NCI-H2029 (cell line): ENCODE measurements around the gene TBC1D17.

Source experiments
- DNase-seq: peaks from one replicate; lab custom pipeline; 2025; lab: John Stamatoyannopoulos, UW

The TBC1D17 gene

GRCh38 chr19:49877020-49877878, at the start of gene TBC1D17, which contains the start of gene AKT1S1:
TBC1D17 (plus strand) TSS chr19:49877702; CDS start chr19:49877724, 22 bp downstream.
AKT1S1 (minus strand) TSS chr19:49877355; CDS start chr19:49873295, 4,060 bp downstream.
- DNase-seq: peak; percentile 100

- no peak for DNase-seq
These were observed 48.3 kb upstream of the TBC1D17 start for GRCh38 chr19:49829200-49829599.

- no peak for DNase-seq
These were observed 47.8 kb upstream of the TBC1D17 start for GRCh38 chr19:49829721-49830120.

DNA sequence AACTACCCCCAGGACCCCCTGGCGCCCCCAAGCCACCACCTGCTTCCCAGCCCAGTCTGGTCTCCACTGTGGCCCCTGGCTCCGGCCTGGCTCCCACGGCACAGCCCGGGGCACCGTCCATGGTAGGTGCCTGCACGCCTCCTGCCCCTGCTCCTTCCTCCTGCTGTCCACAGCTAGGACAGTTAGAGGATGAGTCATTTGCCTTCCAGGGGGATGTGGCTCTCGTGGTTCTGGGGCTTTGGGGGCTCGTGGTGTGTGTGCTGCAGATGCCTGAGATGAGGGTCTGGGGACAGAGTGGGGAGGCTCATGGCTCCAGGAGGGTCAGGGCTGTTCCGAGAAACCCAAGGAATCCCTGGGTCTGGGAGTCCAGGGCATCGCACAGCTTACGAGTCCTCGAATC, 46.7 kb upstream of the TBC1D17 start:
- no peak for DNase-seq

DNA sequence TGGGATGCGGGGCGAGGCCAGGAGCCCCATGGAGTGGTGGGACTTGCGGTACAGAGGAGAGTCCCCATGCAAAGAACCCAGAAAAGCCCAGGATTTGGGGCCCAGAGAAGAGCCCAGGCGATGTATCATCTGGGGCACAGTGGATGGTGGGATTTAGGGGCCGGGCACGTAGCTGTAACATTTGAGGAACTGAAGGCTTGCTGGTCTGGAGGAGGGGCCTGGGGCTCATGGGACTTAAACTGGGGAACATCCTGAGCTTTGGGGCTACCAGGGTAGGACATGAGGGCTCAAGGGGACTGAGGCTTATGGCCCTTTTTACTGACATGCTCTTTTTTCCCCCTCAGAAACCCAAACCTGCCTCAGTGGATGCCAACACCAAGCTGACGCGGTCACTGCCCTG, 45.9 kb upstream of the TBC1D17 start:
- DNase-seq: no peak

- DNase-seq: no peak
These were observed 44.9 kb upstream of the TBC1D17 start for GRCh38 chr19:49832556-49832955.

DNA sequence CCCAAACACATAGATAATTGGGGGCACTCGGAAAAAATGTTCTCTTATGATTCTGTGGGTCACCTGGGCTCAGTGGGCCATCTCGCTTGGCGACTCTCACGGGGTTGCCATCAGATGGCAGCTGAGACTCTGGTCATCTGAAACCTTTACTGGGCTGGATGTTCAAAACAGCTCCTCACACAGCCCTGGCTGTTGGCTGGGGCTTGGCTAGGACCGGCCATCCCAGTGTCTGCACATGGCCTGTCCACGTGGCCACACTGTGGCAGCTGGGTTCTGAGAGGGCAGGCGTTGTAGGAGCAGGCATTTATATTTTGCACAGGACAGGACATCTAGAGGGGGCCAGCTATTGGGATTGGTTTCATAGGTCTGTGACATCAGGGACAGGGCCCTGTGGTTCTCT, 43.9 kb upstream of the TBC1D17 start:
- DNase-seq: no peak

- no peak for DNase-seq
These were observed 41.9 kb upstream of the TBC1D17 start for GRCh38 chr19:49835562-49835961.

- no peak for DNase-seq
These were observed 41.1 kb upstream of the TBC1D17 start for GRCh38 chr19:49836176-49837008.

DNA sequence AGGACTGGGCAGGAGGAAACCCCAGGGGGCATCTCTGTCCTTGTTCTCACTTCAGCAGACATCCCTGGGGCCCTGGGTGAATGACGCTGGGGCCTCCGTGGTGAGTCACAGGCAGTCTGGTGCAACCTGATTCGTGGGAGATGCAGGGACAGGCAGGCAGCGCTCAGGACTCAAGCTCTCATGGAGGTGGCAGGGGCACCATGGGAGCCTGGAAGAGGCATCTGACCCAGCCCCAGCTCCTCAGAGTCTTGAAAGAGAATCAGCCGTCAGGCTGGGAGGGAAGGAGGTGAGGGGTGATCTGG, 40.5 kb upstream of the TBC1D17 start:
- no peak for DNase-seq

GRCh38 chr19:49837425-49837824, 40.1 kb upstream of the TBC1D17 start:
- DNase-seq: no peak

DNA sequence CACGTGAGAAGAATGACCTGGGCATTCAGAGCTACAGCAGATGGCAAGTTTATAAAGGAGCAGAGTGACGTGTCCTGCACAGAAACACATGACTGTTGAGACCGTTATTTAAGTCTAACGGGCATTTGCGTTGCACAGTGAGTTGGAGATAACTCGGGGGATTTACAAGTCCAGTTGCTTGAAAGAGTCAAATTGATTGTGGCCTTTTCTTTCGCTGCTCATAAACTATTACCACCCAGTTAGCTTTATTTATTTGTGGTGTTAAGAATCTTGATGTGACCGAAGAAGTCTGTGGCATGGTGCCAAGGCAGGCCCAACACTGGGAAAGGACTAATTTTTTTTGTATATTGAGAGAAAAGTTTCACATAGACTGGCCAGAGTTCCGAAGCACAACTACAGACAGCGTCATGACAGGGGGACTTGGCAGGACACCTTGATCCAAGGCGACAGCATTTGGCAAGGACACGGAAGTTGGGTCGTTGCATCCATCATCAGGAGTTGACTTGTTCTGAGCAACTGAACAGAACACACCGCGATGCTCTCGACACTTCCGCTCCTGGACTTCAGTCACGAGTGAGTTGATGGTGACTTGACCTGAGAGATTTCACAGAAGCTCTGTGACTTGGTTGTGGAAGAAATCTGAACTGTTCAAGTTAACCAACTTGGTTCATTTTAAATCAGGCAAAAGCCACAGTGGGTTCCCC, 38.5 kb upstream of the TBC1D17 start:
- no peak for DNase-seq

GRCh38 chr19:49839713-49840112, 37.8 kb upstream of the TBC1D17 start:
- no peak for DNase-seq

- DNase-seq: no peak
These were observed 37.2 kb upstream of the TBC1D17 start for GRCh38 chr19:49840321-49840720.

DNA sequence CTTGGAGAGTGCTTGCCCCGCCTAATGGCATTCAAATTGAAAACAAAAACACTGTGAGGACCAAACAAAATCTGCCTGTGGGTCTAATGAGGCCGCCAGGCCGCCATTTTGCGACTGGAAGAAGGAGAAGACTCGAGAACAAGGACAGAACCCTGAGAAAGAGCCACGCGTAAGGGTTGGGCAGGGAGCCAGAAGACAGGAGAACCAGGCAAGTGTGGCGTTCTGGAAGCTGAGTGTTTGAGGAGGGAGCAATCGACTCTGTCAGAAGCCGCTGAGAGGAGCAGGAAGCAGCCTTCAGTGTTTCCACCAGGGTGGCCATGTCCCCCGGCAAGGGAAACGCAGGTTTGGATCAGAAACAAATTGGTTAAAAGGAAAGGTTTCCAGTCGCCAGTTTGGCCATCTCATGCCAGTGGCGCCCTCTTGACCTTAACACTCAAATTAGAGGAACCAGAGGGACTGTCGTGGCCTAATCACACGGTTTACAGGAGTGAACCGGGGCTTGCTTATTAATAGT, 36.7 kb upstream of the TBC1D17 start:
- no peak for DNase-seq

GRCh38 chr19:49843265-49843664, 34.2 kb upstream of the TBC1D17 start:
- no peak for DNase-seq

GRCh38 chr19:49844138-49845095, 33.1 kb upstream of the TBC1D17 start:
- no peak for DNase-seq

DNA sequence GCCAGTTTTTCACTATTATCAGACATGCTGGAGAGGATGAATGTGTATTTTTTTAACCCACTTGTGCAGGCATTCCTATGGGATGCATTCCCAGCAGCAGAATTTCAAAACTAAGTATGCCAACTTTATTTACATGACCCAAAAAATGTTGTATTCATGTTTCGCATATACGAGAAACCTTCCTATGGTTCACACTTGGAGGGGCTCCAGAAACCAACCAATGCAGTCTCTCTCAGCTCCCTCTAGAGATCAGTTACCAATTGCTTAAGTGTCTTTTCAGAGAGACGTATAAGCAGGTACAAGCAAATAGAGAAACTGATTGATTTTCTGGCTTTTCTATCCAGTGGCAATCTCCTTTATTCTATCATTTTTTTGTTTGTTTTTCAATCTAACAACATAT, 32.1 kb upstream of the TBC1D17 start:
- no peak for DNase-seq

DNA sequence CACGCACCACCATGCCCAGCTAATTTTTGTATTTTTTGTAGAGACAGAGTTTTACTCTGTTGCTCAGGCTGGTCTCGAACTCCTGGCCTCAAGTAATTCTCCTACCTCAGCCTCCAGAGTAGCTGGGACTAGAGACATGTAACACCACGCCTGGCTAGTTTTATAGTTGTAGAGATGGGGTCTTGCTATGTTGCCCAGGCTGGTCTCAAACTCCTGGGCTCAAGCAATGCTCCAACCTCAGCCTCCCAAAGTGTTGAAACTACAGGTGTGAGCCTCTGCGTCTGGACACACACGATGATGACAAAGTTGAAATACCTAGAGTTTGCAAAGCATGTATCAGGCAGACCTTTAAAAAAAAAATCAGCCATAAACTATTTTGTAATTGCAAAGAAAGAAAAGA, 31.1 kb upstream of the TBC1D17 start:
- DNase-seq: no peak

DNA sequence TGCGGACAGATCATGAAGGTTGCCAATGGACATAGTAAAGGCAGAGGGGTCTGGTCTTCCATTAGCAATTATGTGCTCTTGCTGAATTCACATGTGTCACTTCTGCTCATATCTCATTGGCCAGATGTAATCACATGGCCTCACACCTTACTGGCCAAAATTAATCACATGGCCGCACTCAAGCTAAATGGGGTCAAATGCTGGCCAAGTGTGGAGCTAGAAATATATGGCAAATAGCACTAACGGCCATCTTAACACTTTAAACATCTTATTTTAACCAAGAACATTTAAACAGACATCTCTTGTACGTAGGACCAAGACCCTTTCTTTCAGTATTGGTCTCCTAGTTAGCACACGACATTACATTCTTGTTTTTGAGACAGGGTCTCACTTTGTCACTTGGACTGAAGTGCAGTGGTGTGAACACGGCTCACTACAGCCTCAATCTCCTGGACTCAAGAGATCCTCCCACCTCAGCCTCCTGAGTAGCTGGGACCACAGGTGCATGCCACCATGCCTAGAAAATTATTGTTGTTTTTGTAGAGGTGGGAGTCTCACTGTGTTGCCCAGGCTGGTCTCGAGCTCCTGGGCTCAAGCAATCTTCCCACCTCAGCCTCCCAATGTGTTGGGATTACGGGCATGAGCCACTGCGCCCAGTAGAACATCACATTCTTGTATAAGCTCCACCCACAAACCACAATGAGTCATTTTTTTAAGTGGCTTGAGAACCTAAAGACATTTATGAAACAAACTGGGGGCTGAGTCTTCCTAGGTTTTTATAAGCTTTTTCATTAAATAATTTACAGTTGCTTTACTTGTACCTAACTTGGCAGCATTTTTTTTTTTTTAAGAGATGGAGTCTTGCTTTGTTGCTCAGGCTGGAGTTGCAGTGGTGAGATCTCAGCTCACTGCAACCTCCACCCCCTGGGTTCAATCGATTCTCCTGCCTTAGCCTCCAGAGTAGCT, 29.5 kb upstream of the TBC1D17 start:
- peak; percentile 30 for DNase-seq
